Thoracic aorta (tissue), 2 donors: ENCODE measurements around the gene KCNT1. TPM values are rescaled to one million over a fixed set of nuclear protein-coding genes. Genes with fewer than 3 reads are reported as not detected.

Source experiments
- ATAC-seq: fragments of 150-250 bp; one replicate; pipeline ENCODE4 v1.8.0; 2017; ENCODE audit warnings: low read depth; ENCODE audit not compliant: insufficient number of reproducible peaks, low FRiP score
- DNase-seq: peaks from one replicate; pipeline ENCODE4 v3.0.0-alpha.2; 2020; ENCODE audit warnings: low spot score
- H3K27ac ChIP-seq, 2 donors: fragments of 200-600 bp; sonication (generic); 1 replicate in 1 of 2; 2 replicates in 1 of 2; pipeline ENCODE4 v1.5.1; 2016; ENCODE audit warnings: mild to moderate bottlenecking in 2 of 2, moderate library complexity in 2 of 2
- H3K27me3 ChIP-seq: fragments of 200-600 bp; sonication (generic); replicated peaks from 2 replicates; pipeline ENCODE4 v1.6.0; 2016; ENCODE audit warnings: mild to moderate bottlenecking; ENCODE audit not compliant: insufficient read depth
- H3K36me3 ChIP-seq: fragments of 200-600 bp; sonication (generic); one replicate; pipeline ENCODE4 v1.5.1; 2016
- H3K4me1 ChIP-seq, 2 donors: fragments of 200-600 bp; sonication (generic); 1 replicate in 1 of 2; 2 replicates in 1 of 2; pipeline versions ENCODE4 v1.5.1 to v1.6.0; 2016; ENCODE audit warnings: low read depth in 2 of 2, mild to moderate bottlenecking in 1 of 2; ENCODE audit not compliant: control insufficient read depth in 1 of 2
- H3K4me3 ChIP-seq: fragments of 200-600 bp; sonication (generic); 2 replicates; pipeline ENCODE4 v1.5.1; 2016; ENCODE audit warnings: mild to moderate bottlenecking
- H3K9me3 ChIP-seq: fragments of 200-600 bp; sonication (generic); 2 replicates; pipeline ENCODE4 v1.5.1; 2016
- total RNA-seq, 2 donors: library from RNA; depleted of rRNA; stranded (reverse); fragments of >200 nt; gene quantifications; one replicate each; pipeline versions ENCODE4 v1.1.0 to v1.2.3, GENCODE V29; 2016
- TF ChIP-seq, protein P1 (sequence below): fragments of 200-600 bp; sonication (generic); IDR thresholded peaks from one replicate; pipeline ENCODE4 v1.5.1; 2019; ENCODE audit warnings: antibody characterized with exemption

KCNT1 gene
- total RNA-seq, 2 donors from 2014 or later, result 0.28 to 0.54 TPM

DNA sequence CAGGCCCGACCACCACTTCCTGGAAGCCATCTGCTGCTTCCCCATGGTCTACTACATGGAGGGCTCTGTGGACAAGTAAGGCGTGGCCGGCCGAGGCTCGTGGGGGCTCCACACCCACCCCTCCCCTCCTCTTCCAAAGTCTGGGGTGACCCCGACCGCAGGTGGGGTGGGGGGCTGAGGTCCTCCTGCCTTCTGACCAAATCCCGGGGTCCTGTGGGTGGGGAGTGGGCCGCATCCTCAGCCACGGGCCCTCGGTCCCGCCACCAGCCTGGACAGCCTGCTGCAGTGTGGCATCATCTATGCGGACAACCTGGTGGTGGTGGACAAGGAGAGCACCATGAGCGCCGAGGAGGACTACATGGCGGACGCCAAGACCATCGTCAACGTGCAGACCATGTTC lies 76.4 kb downstream of the KCNT1 start:
- no peak overlapping the region for H3K4me3 ChIP-seq
- no peaks in the 10 kb centered on the region for H3K27me3 ChIP-seq
- DNase-seq (no peak), ATAC-seq (no peak)
- no peaks in the 10 kb centered on the region for H3K36me3 ChIP-seq
- H3K4me1 ChIP-seq, result no peaks in the 10 kb centered on the region
- H3K27ac ChIP-seq, result no peak overlapping the region
- TF ChIP-seq, protein P1, sequence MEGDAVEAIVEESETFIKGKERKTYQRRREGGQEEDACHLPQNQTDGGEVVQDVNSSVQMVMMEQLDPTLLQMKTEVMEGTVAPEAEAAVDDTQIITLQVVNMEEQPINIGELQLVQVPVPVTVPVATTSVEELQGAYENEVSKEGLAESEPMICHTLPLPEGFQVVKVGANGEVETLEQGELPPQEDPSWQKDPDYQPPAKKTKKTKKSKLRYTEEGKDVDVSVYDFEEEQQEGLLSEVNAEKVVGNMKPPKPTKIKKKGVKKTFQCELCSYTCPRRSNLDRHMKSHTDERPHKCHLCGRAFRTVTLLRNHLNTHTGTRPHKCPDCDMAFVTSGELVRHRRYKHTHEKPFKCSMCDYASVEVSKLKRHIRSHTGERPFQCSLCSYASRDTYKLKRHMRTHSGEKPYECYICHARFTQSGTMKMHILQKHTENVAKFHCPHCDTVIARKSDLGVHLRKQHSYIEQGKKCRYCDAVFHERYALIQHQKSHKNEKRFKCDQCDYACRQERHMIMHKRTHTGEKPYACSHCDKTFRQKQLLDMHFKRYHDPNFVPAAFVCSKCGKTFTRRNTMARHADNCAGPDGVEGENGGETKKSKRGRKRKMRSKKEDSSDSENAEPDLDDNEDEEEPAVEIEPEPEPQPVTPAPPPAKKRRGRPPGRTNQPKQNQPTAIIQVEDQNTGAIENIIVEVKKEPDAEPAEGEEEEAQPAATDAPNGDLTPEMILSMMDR, result no peak
- H3K9me3 ChIP-seq, result no peaks in the 10 kb centered on the region

DNA sequence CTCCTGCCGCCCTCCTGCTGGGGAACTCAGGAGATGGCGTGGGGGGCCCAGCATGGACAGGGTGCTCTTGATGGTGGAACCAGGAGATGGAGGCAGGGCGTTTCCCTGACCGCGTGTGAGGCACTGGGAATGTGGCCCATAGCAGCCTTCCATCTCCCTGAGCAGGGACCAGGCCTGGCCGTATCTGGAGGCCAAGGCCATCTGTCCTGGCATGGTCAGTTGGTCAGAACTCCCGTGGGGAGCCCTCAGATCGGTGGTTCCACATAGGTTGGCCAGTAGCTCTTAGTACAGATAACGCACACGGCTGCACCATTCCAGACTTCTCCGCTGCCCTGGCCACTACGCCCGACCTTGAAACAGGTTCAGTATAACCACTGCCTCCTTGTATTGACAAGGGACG lies 77.6 kb downstream of the KCNT1 start:
- Histone ChIP-seq H3K27ac (no peak overlapping the region), H3K27me3 (no peaks in the 10 kb centered on the region), H3K4me1 (no peaks in the 10 kb centered on the region), H3K9me3 (no peaks in the 10 kb centered on the region), H3K36me3 (no peaks in the 10 kb centered on the region), H3K4me3 (no peak overlapping the region)
- TF ChIP-seq, protein P1, result no peak
- ATAC-seq (no peak), DNase-seq (no peak)

DNA sequence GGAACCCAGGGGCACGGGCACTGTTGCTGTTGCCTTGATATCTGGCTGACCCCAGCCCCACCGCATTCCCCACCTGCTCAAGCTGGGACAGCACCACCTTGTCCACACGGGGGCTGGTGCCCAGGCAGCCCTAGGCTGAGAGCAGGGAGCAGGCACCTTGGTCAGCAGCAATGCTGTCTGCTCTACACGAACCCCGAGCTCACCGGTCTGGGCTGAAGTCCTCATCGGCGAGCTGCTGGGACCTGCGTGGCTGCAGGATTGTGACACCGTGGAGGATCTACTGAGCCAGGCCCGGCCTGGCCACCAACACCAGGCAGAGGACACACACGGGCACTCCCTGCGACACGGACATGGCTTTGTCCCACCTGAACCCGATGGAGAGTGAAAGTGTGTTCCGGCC lies 78.1 kb downstream of the KCNT1 start:
- Histone ChIP-seq H3K4me3 (no peak overlapping the region), H3K36me3 (no peaks in the 10 kb centered on the region), H3K27ac (no peak overlapping the region), H3K27me3 (no peaks in the 10 kb centered on the region), H3K9me3 (no peaks in the 10 kb centered on the region), H3K4me1 (no peaks in the 10 kb centered on the region)
- no peak for DNase-seq
- TF ChIP-seq, protein P1, result no peak
- no peak for ATAC-seq

DNA sequence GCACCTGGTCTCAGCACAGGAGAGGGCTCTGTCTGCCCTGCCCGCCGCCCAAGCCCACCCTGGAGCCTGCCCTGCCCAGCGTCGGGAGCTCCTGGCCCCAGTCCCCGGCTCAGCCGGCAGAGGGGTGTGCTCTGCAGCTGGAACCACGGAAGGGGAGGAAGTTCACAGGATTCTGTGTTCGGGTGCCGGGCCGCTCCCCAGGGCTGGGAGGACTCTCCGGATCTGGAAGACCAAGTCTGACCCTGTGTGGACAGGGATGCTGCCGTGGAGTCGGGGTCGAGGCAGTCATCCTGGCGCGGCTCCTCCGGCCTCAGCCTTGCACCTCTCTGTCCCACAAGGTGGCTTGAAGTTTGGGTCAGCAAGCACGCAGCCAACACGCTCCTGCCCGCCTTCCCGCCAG lies 78.6 kb downstream of the KCNT1 start:
- no peak for ATAC-seq
- no peaks in the 10 kb centered on the region for H3K27me3 ChIP-seq
- TF ChIP-seq, protein P1, result no peak

DNA sequence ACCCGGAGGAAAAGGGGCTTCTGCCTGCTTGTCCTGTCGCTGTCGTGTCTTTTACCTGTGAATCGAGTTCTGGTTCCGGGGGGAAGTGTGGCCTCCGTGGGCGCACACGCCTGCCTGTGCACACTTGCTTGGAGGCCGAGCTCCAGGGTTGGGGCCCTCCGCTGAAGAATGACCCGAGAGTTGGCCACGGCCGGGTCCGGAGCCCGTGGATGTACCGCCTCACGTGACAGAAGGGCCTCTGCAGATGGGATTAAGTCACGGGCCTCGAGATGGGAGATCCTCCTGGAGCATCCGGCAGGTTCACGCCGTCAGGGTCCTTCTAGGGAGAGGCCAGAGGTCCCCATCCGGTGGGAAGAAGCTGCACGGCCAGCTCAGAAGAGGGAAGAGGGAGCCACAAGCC lies 81.0 kb downstream of the KCNT1 start:
- Histone ChIP-seq H3K9me3 (no peaks in the 10 kb centered on the region), H3K27me3 (no peaks in the 10 kb centered on the region), H3K4me3 (no peak overlapping the region), H3K27ac (no peak overlapping the region), H3K4me1 (no peaks in the 10 kb centered on the region), H3K36me3 (no peaks in the 10 kb centered on the region)
- no peak for ATAC-seq
- TF ChIP-seq, protein P1, result no peak
- no peak for DNase-seq

More for the DNA sequence above, 78.6 kb downstream of the KCNT1 start:
- no peak for DNase-seq
- Histone ChIP-seq H3K9me3 (no peaks in the 10 kb centered on the region), H3K4me3 (no peak overlapping the region), H3K36me3 (no peaks in the 10 kb centered on the region), H3K4me1 (no peaks in the 10 kb centered on the region), H3K27ac (no peak overlapping the region)
